ENCODE results near the gene C5orf22.
A peak's percentile ranks its signal among the peaks of the same experiment; 100 is the strongest.
"Not testable (repeated sequence)": the region's sequence is repeated elsewhere in the genome, so short reads cannot be mapped to it uniquely, and the experiment has no call there.

C5orf22 gene

DNA sequence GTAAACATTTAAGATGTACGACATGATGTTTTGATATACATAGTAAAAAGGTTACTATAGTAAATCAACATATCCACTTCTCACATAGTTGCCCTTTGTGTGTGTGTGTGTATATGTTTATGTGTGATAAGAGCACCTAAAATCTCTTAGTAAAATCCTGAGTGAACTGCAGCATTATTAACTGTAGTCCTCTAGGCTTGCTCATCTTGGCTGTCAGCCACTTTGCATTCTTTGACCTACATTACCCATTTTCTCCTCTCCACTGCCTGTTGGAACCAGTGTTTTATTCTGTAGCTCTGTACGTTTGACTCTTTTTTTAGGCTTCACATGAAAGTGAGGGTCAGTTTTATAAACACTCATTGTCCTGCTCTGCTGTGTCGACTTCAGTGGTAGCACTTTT lies 24.4 kb downstream of the C5orf22 start:
- no peak for ATAC-seq

DNA sequence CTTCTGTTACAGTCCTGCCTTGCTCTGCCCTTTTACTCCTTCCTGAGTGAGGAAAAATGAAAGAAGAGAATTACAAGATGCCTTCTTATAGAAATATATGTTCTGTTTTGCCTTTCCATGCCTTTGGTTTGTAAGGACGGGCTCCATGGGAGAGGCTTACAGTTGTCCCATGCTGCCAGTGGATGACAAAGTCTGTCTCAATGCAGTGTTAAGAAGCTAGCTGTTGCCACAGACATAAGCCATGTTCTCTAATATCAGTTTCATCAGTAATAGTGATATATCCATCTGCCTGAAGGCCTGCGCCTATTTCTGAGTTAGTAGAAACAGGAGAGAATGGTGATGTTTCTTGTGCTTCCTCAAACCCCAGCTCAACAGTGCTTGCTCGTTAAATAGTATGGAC lies 27.8 kb downstream of the C5orf22 start:
- no peak for ATAC-seq

DNA sequence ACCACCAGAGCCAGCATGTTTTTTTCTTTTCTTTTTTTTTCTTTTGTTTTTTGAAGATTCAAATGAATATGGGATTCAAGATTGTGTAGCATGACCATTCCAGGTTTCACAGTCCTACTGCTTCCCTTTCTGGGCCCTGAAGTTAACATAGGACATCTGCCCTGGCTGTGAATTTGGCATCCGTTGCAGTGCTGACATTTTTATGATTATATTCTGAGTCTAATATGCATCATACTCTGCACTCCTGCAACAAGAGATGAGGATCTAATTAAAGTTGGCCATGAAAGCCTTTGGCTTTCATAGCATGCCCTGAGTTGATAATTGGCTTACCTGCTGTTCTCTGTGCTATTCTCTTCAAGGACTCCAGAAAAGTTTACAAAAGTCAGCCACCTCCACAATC lies 29.8 kb downstream of the C5orf22 start:
- ATAC-seq: no peak

DNA sequence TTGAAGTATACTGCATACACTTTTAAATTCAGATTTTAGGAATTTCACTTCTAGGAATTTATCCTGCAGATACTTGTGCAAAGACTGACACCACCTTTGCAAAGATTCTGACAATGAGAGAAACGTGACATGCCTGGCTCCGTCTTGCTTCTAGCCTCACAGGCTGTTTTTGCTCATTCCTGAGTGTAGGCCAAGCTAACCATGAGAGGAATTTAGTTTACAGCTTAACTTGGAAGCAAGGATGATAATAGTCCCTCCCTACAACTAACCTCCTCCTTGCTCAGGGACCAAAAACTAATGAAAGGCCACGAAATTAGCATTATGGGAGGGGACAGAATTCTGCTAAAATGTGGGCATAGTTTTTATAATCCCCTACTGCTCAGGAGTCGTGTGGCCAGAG lies 31.1 kb downstream of the C5orf22 start:
- no peak for ATAC-seq

DNA sequence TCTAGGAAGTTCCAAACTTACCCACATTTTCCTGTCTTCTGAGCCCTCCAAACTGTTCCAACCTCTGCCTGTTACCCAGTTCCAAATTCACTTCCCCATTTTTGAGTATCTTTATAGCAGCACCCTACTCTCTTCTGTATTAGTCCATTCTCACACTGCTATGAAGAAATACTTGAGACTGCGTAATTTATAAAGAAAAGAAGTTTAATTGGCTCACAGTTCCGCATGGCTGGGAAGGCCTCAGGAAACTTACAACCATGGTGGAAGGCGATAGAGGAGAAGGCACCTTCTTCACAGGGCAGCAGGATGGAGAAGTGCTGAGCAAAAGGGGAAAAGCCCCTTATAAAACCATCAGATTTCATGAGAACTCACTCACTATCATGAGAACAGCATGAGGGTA lies 34.3 kb downstream of the C5orf22 start:
- not testable (repeated sequence) for ATAC-seq

DNA sequence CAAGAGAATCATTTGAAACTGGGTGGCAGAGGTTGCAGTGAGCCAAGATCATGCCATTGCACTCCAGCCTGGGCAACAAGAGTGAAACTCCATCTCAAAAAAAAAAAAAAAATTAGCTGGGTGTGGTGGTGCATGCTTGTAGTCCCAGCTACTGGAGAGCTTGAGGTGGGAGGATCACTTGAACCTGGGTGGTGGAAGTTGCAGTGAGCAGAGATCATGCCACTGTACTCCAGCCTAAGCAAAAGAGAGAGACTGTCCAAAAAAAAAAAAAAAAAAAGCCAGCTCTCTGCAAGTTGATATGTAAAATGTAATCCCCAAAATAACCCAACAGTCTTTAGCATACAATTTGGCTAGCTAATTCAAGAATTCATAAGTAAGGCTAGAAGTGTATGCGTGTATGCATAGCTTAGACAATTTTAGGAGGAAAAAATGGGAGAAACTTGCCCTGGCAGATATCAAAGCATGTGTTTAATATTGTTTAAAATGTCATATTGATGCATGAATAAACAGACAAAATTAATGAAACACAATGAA lies 36.3 kb downstream of the C5orf22 start:
- ATAC-seq: no peak

DNA sequence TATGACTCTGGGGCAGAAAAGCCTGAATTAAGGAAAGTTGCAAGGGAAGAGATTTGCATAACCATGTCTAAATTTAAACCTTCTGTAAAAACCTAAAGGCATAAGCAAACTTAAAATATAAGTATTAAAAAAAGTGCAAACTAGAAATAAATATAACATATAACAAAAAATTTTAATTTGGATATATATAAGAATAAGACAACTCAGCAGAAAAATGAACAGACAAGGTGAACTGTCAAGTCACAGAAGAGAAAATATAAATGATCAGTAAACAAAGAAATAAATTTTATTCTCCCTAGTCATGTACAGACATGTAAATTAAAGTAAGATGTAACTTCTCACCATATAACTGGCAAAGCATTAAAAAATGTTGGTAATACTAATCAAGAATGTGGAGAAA lies 37.0 kb downstream of the C5orf22 start:
- ATAC-seq: no peak

DNA sequence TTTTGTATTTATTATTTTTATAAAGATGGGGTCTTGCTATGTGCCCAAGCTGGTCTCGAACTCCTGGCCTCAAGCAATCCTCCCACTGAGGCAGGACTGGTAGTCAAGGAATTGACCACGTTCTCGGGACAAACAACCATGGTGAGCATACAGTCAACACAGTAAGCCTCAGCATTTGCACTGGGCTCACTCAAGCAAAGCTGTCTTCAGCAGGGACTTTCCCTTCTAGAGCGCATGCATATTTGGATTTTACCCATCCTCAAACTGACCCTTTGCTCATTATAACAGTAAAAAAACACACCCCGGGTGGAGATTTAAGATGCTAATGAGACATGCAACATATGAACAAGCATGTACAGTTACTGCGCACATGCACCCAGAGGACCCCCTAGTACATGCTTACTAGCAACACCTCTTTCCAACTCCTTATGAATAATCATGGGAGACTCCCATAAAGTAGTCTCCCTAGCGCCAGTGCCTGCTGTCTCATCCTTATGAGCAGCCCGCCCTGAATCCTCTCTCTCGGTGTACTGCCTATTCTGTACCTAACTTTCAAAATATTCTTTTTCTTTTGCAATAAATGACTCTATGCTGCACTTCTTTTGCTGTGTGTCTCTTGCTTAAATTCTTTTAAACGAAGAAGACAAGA lies 41.5 kb downstream of the C5orf22 start:
- peak in 1 of 2 donors; percentile 10 for ATAC-seq

DNA sequence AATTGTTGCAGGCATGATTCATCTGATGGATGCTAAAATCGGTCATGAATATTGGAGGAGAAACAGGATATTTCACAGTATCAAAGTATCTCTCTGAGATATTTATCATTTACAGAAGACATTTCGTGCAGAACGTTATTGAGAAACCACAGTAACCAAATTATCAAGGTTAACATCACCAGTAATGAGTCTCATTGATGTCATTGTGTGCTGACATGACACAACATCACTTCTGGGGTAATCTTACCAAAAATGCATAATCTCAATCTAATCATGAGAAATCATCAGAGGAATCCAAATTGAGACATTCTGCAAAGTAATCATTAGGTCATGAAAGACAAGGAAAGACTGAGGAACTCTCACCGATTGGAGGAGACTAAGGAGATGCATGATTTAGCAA lies 42.7 kb downstream of the C5orf22 start:
- ATAC-seq: peak in 1 of 2 donors; percentile 41

DNA sequence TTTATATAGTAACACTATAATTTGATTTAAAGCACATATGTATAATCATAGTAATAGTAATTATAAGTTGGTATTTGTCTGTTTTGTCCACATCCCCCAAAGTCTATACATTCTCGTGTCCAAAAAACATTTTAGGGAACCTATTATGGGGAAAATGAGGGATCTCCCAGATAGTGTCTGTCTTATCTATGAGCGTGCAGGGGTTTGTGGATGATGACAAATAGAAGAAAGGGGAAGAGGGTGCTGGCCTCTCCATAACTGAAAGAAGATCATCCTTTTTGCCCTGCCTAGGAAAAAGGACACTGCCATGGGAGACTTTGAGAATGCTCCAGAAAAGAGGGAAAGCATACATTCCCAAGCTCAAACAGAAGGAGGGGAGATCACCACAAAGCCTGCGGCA lies 45.3 kb downstream of the C5orf22 start:
- ATAC-seq: no peak

DNA sequence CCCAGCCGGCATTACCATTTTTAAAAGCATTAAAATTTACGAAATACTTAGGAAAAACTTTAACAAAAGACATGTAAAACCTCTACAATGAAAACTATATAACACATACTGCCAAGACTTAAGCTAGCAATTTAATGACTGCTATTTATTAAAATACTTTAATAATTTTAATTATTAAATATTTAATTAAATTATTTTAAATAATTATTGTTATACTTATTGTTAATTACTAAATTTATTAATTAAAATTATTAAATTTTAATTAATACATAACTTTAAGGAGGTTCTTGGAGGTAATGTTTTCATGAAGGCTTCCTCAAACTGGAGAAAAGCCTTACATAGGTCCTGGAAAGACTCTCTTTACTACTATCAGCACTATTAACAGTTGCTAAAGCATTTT lies 47.5 kb downstream of the C5orf22 start:
- ATAC-seq: no peak

DNA sequence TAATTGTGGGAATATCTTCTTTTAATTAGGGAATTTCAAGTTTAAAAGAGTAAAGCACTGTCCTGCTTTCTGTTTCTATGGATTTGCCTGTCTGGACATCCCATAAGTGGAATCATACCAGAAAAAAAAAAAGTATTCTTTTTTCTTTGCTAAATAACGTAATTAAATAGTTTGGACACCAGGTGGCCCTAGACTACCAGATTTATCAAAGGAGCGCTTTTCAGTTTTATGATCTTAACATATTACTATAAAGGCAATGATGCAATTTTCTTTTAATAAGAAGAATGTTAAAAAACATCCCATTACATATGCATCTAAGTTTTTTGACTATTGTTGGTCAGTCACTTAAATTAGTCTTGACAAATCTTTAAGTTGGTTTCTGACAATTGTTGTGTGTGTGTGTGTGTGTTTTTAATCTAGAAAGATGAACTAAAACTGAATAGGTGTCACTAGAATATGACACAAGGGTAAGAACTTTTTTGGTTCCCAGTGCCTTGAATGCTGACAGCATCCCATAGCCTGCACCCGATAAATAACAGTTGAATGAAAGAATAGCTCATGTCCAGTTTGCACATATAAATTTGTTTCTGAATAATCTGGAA lies 49.5 kb downstream of the C5orf22 start:
- ATAC-seq: no peak

DNA sequence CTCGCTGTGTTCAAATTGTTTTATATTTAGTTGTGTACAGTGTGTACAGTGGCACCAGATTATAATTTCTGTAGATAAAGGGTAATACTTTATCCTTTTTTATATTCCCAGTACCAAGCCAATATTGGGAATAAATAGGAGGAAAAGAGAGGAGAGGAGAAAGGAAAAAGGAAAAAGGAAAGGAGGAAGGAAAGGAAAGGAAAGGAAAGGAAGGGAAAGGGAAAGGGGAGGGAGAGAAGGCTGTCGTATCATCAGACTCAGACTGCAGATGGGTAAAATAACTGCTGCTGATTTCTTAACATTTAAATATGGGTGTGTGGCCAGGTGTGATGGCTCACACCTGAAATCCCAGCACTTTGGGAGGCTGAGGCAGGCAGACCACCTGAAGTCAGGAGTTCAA lies 51.0 kb downstream of the C5orf22 start:
- ATAC-seq: no peak

DNA sequence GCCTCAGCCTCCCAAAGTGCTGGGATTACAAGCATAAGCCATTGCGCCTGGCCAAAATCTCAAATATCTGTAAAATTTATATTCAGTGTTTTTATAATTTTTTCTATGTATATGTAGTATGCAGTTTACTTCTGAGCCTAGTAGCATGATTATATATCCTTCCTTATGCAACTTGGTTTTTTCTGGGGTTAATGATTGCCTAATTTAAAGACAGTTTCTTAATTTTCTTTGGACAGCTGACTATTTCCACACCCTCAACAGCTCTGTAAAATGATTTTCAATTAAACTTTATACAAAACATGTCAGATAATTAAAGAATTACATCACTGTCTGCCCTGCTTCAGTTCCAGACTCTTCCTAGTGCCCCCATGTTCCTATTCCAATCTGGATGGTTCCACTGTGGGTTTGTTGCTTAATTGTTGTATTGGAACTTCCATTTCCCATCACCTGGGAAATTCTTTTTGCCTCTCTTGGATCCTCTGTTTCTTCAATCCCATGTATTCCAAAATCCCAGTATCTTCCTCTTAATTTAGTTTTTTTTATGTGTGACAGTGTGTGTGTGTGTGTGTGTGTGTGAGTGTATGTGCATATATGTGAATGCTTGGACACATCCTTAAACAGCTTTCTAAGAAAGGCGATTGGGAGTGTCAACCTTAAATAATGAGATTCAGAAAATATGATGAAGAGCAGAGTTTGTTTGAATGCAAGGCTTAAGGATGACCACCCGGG lies 53.2 kb downstream of the C5orf22 start:
- ATAC-seq: no peak

DNA sequence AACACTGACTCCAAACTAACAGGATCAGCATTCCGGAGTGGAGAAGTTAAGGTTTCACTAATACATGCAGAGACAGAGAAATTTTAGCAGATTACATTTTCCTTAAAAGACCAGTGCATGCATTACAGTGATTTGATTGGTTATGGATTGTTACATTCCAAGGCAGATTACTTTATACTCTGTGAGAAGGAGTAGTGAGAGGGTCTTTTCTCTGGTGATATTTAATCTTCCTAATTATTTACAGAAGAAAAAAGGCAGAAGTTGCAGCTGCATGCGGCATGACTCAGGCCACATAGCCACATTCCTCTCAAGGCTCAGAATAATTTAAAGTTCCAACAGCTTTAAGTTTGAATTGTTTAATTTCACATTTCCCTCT lies 53.8 kb downstream of the C5orf22 start:
- no peak for ATAC-seq

DNA sequence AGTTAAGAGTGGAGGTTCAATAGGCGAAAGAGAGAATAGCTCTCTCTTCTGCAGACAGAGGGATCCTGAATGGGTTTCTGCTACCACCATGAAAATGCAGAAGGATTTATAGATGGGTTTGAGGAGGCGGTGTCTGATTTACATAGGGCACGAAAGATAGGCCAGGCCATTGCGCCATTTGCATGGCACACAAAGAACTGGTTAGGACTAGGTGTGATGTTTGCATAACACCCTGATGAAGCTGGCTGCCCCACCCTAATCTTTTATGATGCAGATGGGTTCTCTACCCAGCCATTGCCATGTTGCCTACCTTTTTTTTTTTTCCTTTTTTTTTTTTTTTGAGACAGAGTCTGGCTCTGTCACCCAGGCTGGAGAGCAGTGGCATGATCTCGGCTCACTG lies 55.4 kb downstream of the C5orf22 start:
- ATAC-seq: no peak

DNA sequence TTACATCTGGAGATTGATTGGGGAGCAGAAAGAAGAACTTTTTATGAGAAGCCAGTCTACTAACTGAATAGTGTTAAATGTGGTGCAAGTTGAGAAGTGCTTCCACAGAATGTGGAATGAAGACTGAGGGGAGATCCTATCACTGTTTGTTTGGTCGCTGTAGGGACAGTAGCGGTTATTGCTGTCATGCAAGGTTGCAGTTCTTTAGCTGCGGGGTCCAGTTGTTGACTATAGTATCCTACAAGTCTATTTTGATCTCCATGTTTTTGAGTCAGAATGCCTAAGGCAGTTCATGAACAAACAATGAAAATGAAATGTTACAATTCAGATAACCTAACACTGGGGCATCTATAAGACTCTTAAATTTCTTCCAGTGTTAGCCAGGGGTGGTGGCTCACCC lies 61.6 kb downstream of the C5orf22 start:
- no peak for ATAC-seq

DNA sequence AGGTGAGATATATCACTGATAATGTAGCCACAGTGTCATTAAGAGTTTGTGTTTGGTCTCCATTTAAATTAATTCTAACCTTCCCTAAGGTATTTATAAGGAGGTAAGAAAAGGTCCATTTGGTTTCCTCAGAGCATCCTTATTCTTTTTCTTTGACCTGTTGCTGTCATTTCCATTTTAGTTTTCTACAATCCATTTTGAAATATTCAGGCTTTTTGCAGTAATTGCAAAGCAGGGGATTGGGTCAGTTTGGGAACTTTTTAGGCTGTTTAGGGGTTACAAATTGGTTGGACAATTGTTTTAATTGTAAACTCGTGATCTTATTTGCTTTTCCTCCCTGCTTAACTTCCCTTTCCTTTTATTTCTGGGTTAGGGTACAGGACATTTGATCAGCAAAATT lies 64.3 kb downstream of the C5orf22 start:
- no peak for ATAC-seq

DNA sequence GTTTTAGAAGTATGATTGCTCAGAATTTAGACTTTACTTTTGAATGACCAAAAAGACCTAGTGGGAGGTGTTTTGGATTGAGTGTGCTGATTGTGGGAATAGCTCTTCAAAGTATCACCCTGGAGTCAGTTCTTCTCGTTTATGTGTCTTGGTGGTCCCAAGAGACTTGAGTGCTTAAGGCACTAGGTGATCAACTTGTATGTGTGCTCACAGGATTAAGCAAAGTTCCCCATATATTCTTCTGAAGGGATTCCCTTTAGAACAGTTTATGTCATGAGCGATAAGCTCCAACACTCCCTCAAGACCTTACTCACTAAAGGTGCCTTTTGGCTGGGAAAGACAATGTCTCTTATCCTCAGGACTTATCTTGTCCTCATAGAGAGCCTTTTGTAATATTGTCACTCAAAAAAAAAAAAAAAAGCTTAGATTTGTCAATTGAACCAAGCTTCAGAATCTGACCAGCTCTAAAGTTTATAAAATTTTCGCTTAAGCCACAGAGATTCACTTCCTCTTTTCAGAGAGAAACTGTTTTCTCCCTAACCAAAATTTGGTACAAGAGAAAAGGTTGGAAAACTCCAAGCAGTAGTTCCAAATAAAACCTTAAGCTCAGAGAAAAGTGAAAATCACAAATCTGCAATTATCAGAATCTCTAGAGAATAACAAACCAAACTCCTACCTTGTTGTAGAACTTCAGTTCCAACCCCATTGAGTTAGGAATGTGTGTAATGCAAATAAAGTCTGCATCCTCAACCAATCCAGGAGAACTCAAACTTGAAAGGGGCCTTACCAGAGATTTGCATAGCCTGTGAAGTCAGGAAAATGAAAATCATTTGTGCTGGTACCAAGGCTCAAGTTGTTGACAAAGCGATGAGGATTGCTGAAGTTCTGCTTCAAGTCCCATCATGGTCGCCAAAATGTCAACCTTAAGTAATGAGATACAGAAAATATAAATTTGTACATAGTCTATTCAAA lies 66.8 kb downstream of the C5orf22 start:
- ATAC-seq: no peak

DNA sequence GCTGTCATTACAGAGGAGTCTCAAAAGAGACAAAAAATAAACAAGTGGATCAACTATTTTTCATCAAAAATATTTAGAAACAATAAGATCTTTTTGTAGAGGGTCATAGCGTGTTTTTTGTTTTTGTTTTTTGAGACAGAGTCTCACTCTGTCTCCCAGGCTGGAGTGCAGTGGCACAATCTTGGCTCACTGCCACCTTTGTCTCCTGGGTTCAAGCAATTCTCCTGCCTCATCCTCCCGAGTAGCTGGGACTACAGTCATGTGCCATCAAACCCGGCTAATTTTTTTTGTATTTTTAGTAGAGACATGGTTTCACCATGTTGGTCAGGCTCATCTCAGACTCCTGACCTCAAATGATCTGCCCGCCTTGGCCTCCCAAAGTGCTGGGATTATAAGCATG lies 70.2 kb downstream of the C5orf22 start:
- ATAC-seq: not testable (repeated sequence)

DNA sequence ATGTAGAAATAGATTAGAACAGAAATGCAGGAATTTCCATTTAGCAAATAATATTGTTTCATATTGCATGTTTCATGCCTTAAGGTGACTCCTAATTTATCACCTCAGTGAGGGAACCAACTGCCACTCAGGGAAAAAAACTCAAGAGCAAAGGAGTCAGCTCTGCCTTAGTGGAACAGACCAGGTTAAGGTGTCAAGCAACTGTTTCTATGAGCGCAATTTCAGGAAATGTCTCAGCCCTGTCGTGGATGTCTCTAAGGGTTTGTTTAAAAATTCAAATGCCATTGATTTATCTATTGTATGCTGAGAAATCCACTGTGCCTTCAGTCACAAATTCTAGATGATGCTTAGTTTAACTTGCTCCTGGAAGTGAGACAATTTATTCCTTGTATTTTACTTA lies 72.1 kb downstream of the C5orf22 start:
- ATAC-seq: no peak

DNA sequence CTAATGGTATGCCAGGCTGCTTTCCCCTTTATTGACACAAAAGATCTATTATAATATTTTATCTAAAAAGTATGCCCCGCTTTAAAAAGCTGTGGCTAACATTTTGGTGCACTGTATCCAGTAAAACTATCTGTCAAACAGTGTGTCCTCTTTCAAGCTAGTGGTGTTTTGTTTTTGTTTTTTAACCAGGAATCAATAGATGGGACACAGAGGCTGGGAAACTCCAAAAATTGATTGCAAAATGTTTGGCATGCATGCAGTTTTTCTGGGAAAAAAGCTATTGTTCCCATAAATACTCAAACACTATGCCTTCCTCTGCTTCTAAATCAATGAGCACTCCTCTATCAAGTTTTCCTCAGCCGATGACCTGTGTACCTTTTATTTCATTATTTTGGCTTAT lies 72.5 kb downstream of the C5orf22 start:
- no peak for ATAC-seq
